Measurements from ENCODE around the gene EPB41L2. TPM values are rescaled to one million over a fixed set of nuclear protein-coding genes. Genes with fewer than 3 reads are reported as not detected.

EPB41L2 gene
- total RNA-seq, 1 experiment from 2014 or later: 74.8 TPM

DNA sequence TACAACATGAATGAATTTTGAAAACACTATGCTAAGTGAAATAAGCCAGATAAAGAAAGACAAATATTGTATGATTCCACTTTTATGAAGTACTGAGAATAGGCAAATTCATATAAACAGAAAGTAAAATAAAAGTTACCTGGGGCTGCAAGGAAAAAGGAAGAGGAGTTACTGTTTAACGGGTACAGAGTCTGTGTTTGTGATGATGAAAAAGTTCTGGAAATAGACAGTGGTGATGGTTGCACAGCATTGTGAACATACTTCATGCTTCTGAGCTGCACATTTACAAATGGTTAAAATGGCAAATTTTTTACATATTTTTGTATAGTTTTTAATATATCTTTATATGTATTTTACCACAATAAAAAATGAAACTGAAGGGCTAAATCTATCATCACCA is 29.4 kb downstream of the EPB41L2 start:
- Histone ChIP-seq H3K79me2 (ENCODE audit: insufficient read depth, low read length) (peaks cover 54% of the 10 kb centered on the region), H2AFZ (ENCODE audit: low read depth, low read length, poor library complexity, severe bottlenecking) (no peak overlapping the region), H3K9ac (ENCODE audit: low read length) (no peak overlapping the region), H3K27ac (ENCODE audit: low read depth, low read length) (no peak overlapping the region), H4K20me1 (ENCODE audit: insufficient read depth) (0 out of 2 replicates have a peak, but pooled peaks cover 4% of the 10 kb centered on the region), H3K9me3 (ENCODE audit: control insufficient read depth in 1 of 2, insufficient read depth in 1 of 2, low read depth in 1 of 2, low read length in 2 of 2) (no peaks in the 10 kb centered on the region), H3K36me3 (ENCODE audit: control insufficient read depth in 1 of 2, insufficient read depth in 2 of 2, low read length in 2 of 2) (no peaks in the 10 kb centered on the region), H3K4me2 (ENCODE audit: low read length) (no peak overlapping the region), H3K27me3 (ENCODE audit: insufficient read depth, low read length) (no peaks in the 10 kb centered on the region), H3K9me2 (ENCODE audit: insufficient read depth) (no peaks in the 10 kb centered on the region), H3K4me3 (replicated peaks in 1 of 2; ENCODE audit: low read depth in 1 of 2, low read length in 2 of 2) (no peak overlapping the region), H3K4me1 (ENCODE audit: control insufficient read depth in 1 of 2, insufficient read depth in 2 of 2, low read length in 2 of 2) (peaks cover 0 to 5% of the 10 kb centered on the region in 2 experiments; a peak in 1 of 4 replicates)
- ATAC-seq: no peak
- no TSS peak for BruUV-seq (replicated peaks)
- CTCF ChIA-PET: no interaction called here
- RAD21 ChIA-PET (ENCODE audit: low non-redundant PET in 1 of 2, low total read pairs in 2 of 2, uncharacterized antibody in 2 of 2, unreplicated experiment in 2 of 2): no interaction called here
- POLR2A ChIA-PET: no interaction called here
- DNase-seq (ENCODE audit: low read depth, low spot score): no peak
- TF ChIP-seq, protein P1, sequence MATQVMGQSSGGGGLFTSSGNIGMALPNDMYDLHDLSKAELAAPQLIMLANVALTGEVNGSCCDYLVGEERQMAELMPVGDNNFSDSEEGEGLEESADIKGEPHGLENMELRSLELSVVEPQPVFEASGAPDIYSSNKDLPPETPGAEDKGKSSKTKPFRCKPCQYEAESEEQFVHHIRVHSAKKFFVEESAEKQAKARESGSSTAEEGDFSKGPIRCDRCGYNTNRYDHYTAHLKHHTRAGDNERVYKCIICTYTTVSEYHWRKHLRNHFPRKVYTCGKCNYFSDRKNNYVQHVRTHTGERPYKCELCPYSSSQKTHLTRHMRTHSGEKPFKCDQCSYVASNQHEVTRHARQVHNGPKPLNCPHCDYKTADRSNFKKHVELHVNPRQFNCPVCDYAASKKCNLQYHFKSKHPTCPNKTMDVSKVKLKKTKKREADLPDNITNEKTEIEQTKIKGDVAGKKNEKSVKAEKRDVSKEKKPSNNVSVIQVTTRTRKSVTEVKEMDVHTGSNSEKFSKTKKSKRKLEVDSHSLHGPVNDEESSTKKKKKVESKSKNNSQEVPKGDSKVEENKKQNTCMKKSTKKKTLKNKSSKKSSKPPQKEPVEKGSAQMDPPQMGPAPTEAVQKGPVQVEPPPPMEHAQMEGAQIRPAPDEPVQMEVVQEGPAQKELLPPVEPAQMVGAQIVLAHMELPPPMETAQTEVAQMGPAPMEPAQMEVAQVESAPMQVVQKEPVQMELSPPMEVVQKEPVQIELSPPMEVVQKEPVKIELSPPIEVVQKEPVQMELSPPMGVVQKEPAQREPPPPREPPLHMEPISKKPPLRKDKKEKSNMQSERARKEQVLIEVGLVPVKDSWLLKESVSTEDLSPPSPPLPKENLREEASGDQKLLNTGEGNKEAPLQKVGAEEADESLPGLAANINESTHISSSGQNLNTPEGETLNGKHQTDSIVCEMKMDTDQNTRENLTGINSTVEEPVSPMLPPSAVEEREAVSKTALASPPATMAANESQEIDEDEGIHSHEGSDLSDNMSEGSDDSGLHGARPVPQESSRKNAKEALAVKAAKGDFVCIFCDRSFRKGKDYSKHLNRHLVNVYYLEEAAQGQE (IDR thresholded peaks at IDR 0.05; ENCODE audit: low read depth): no peak
- TF ChIP-seq, protein P2, sequence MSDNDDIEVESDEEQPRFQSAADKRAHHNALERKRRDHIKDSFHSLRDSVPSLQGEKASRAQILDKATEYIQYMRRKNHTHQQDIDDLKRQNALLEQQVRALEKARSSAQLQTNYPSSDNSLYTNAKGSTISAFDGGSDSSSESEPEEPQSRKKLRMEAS (IDR thresholded peaks at IDR 0.05): no peak
- TF ChIP-seq FOSL1 (IDR thresholded peaks at IDR 0.05; ENCODE audit: low read depth) (no peak), ELF1 (IDR thresholded peaks at IDR 0.05; ENCODE audit: borderline replicate concordance, low read depth) (no peak), POLR2AphosphoS5 (IDR thresholded peaks at IDR 0.05; ENCODE audit: low read depth, low read length) (no peak), SP1 (IDR thresholded peaks at IDR 0.05; ENCODE audit: low read depth) (no peak), ZNF274 (IDR thresholded peaks at IDR 0.05; ENCODE audit: low read depth, low read length) (no peak), TCF7L2 (IDR thresholded peaks at IDR 0.05; ENCODE audit: borderline replicate concordance, extremely low read depth, insufficient read depth, insufficient read length) (no peak), YY1 (IDR thresholded peaks at IDR 0.05; ENCODE audit: extremely low read depth, insufficient replicate concordance, low read depth, low read length) (no peak), JUND (IDR thresholded peaks at IDR 0.05) (no peak), SIN3A (IDR thresholded peaks at IDR 0.05; ENCODE audit: low read depth) (no peak), EGR1 (IDR thresholded peaks at IDR 0.05; ENCODE audit: low read depth) (no peak), SRF (IDR thresholded peaks at IDR 0.05; ENCODE audit: low read depth) (no peak), CEBPB (IDR thresholded peaks at IDR 0.05; ENCODE audit: low read depth) (no peak), RAD21 (IDR thresholded peaks at IDR 0.05; ENCODE audit: low read depth) (no peak)
- TF ChIP-seq, protein P3, sequence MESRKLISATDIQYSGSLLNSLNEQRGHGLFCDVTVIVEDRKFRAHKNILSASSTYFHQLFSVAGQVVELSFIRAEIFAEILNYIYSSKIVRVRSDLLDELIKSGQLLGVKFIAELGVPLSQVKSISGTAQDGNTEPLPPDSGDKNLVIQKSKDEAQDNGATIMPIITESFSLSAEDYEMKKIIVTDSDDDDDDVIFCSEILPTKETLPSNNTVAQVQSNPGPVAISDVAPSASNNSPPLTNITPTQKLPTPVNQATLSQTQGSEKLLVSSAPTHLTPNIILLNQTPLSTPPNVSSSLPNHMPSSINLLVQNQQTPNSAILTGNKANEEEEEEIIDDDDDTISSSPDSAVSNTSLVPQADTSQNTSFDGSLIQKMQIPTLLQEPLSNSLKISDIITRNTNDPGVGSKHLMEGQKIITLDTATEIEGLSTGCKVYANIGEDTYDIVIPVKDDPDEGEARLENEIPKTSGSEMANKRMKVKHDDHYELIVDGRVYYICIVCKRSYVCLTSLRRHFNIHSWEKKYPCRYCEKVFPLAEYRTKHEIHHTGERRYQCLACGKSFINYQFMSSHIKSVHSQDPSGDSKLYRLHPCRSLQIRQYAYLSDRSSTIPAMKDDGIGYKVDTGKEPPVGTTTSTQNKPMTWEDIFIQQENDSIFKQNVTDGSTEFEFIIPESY (IDR thresholded peaks at IDR 0.05; ENCODE audit: extremely low read depth, insufficient replicate concordance, low read length): no peak
- TF ChIP-seq, protein P4, sequence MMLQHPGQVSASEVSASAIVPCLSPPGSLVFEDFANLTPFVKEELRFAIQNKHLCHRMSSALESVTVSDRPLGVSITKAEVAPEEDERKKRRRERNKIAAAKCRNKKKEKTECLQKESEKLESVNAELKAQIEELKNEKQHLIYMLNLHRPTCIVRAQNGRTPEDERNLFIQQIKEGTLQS (IDR thresholded peaks at IDR 0.05): no peak
- intact Hi-C loops (cut with micrococcal nuclease): no loop called here
